Measurements from ENCODE around the gene PCDH10.

PCDH10 gene

DNA sequence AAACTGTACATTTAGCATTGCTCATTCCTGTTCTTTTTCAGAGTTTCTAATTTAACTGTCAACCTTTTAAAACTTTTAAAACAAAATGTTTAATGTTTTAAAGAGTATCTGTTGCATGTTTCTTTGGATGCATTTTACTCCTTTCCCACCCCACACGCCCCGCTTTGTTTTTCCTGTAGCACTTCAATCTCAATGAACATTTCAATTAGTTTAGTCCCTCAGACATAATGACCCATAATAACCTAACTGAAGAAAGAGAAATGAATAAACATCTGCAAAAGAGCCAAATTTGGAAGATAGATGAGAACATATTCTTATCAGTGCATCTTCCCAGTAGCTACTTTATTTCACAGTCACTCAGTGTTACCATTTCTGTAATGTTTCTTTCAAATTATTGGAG, 7.5 kb downstream of the PCDH10 start:
- DNase-seq (ENCODE audit: low read depth in 1 of 2, low spot score in 1 of 2), result no peak
- peaks cover 15% of the 10 kb centered on the region for H3K27me3 ChIP-seq (ENCODE audit: insufficient read depth, poor library complexity, severe bottlenecking)
- TF ChIP-seq, protein P1, sequence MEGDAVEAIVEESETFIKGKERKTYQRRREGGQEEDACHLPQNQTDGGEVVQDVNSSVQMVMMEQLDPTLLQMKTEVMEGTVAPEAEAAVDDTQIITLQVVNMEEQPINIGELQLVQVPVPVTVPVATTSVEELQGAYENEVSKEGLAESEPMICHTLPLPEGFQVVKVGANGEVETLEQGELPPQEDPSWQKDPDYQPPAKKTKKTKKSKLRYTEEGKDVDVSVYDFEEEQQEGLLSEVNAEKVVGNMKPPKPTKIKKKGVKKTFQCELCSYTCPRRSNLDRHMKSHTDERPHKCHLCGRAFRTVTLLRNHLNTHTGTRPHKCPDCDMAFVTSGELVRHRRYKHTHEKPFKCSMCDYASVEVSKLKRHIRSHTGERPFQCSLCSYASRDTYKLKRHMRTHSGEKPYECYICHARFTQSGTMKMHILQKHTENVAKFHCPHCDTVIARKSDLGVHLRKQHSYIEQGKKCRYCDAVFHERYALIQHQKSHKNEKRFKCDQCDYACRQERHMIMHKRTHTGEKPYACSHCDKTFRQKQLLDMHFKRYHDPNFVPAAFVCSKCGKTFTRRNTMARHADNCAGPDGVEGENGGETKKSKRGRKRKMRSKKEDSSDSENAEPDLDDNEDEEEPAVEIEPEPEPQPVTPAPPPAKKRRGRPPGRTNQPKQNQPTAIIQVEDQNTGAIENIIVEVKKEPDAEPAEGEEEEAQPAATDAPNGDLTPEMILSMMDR (IDR thresholded peaks at IDR 0.05; ENCODE audit: insufficient read depth, low read length), result no peak
- TF ChIP-seq GABPA (IDR thresholded peaks at IDR 0.05; ENCODE audit: low read depth), result no peak
- TF ChIP-seq, protein P2, sequence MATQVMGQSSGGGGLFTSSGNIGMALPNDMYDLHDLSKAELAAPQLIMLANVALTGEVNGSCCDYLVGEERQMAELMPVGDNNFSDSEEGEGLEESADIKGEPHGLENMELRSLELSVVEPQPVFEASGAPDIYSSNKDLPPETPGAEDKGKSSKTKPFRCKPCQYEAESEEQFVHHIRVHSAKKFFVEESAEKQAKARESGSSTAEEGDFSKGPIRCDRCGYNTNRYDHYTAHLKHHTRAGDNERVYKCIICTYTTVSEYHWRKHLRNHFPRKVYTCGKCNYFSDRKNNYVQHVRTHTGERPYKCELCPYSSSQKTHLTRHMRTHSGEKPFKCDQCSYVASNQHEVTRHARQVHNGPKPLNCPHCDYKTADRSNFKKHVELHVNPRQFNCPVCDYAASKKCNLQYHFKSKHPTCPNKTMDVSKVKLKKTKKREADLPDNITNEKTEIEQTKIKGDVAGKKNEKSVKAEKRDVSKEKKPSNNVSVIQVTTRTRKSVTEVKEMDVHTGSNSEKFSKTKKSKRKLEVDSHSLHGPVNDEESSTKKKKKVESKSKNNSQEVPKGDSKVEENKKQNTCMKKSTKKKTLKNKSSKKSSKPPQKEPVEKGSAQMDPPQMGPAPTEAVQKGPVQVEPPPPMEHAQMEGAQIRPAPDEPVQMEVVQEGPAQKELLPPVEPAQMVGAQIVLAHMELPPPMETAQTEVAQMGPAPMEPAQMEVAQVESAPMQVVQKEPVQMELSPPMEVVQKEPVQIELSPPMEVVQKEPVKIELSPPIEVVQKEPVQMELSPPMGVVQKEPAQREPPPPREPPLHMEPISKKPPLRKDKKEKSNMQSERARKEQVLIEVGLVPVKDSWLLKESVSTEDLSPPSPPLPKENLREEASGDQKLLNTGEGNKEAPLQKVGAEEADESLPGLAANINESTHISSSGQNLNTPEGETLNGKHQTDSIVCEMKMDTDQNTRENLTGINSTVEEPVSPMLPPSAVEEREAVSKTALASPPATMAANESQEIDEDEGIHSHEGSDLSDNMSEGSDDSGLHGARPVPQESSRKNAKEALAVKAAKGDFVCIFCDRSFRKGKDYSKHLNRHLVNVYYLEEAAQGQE (IDR thresholded peaks at IDR 0.05; ENCODE audit: insufficient replicate concordance, low read depth), result no peak
- no peak for TF ChIP-seq POLR2AphosphoS5 (IDR thresholded peaks at IDR 0.05; ENCODE audit: low read depth)
- TF ChIP-seq SPI1 (IDR thresholded peaks at IDR 0.05; ENCODE audit: borderline replicate concordance, low read depth), result no peak
- no peak overlapping the region for H3K27ac ChIP-seq (replicated peaks)
- H3K4me3 ChIP-seq (replicated peaks; ENCODE audit: insufficient read depth, low read length), result no peak overlapping the region

DNA sequence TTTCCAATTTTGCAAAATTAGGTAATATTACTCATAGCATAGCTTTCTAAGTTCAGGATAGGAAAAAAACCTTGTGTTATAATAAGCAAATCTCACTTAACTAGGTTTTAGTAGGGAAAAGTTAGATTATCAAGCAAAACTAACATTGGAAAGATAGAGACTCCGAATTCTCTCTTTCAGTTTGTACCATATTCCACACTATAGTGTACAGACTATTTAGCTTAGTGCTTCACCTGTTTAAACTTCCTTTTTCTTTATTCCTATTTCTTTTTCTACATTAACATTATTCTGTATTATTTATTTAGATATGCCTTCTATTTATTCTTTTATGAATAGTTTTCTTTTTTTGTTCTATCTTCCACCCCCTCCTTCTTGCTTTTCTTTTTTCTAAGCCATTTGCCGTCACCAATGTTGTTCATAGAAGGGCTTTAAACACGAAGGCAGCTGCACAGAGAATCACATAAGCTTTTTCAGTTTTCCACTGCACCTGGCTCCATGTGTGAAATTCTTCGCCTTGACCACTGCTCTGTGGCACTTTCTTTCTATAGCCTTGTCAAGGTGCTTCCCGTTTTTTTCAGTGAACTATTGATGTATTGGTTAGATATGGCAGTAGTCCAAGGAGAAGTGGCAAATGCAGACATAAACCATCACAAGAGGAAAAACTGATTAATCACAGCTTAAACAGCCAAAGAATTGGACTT, 8.5 kb downstream of the PCDH10 start:
- no peak for DNase-seq (ENCODE audit: low read depth in 1 of 2, low spot score in 1 of 2)
- TF ChIP-seq POLR2AphosphoS5 (IDR thresholded peaks at IDR 0.05; ENCODE audit: low read depth) (no peak), SPI1 (IDR thresholded peaks at IDR 0.05; ENCODE audit: borderline replicate concordance, low read depth) (no peak; the same call in 1 of the 2 replicates), GABPA (IDR thresholded peaks at IDR 0.05; ENCODE audit: low read depth) (no peak)
- TF ChIP-seq, protein P2 (IDR thresholded peaks at IDR 0.05; ENCODE audit: insufficient replicate concordance, low read depth), result no peak
- TF ChIP-seq, protein P1 (IDR thresholded peaks at IDR 0.05; ENCODE audit: insufficient read depth, low read length), result no peak
- Histone ChIP-seq H3K4me3 (replicated peaks; ENCODE audit: insufficient read depth, low read length) (no peak overlapping the region), H3K27ac (replicated peaks) (no peak overlapping the region), H3K27me3 (ENCODE audit: insufficient read depth, poor library complexity, severe bottlenecking) (peaks cover 5% of the 10 kb centered on the region)

DNA sequence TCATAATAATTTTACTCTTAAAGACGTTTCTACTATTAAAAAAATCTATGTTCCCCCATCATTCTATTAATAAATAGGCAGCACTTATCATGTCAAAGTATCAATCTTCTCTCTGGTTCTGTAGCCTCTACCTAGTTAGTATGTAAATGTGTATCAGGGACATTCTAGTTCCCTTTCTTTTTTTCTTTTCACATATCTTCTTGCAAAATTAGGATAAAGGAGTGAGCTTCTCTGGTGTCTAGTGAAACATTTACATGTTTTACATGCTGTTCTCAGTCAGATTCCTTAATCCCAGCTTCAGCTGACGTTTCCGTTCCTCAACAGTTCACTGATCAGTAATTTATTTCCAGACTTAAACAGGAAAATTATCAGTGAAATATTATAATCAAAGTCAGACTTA, 11.8 kb downstream of the PCDH10 start:
- H3K4me3 ChIP-seq (replicated peaks; ENCODE audit: insufficient read depth, low read length), result no peak overlapping the region
- TF ChIP-seq GABPA (IDR thresholded peaks at IDR 0.05; ENCODE audit: low read depth) (no peak), POLR2AphosphoS5 (IDR thresholded peaks at IDR 0.05; ENCODE audit: low read depth) (no peak), SPI1 (IDR thresholded peaks at IDR 0.05; ENCODE audit: borderline replicate concordance, low read depth) (no peak)
- TF ChIP-seq, protein P1 (IDR thresholded peaks at IDR 0.05; ENCODE audit: insufficient read depth, low read length), result no peak
- TF ChIP-seq, protein P2 (IDR thresholded peaks at IDR 0.05; ENCODE audit: insufficient replicate concordance, low read depth), result no peak
- DNase-seq (ENCODE audit: low read depth in 1 of 2, low spot score in 1 of 2), result no peak
- H3K27ac ChIP-seq (replicated peaks), result no peak overlapping the region
- no peaks in the 10 kb centered on the region for H3K27me3 ChIP-seq (ENCODE audit: insufficient read depth, poor library complexity, severe bottlenecking)
